Stomach (tissue), 9 donors: ENCODE data around the gene NTM. TPM values are rescaled to one million over a fixed set of nuclear protein-coding genes. Genes with fewer than 3 reads are reported as not detected.

Experiments
- DNase-seq, 2 donors: peaks; one replicate each; pipeline versions ENCODE4 v3.0.0 to v3.0.0-alpha.2; 2013 to 2019
- H3K27ac ChIP-seq, 5 donors: fragments of 200-600 bp in 4 of 5; sonication (generic) in 4 of 5; one replicate each; pipeline ENCODE4 v1.5.1; 2013 to 2019; ENCODE audit warnings: mild to moderate bottlenecking in 1 of 5, moderate library complexity in 1 of 5
- H3K27me3 ChIP-seq, 3 donors: fragments of 200-600 bp; sonication (generic); one replicate each; pipeline ENCODE4 v1.5.1; 2017 to 2019; ENCODE audit warnings: mixed run types in 1 of 3
- H3K36me3 ChIP-seq, 4 donors: fragments of 200-600 bp; sonication (generic); 1 replicate in 3 of 4; 2 replicates in 1 of 4; pipeline ENCODE4 v1.5.1; 2016 to 2019
- H3K4me1 ChIP-seq, 4 donors: fragments of 200-600 bp; sonication (generic); one replicate each; pipeline ENCODE4 v1.5.1; 2016 to 2019
- H3K4me3 ChIP-seq, 4 donors: fragments of 200-600 bp; sonication (generic) in 3 of 4; one replicate each; pipeline ENCODE4 v1.5.1; 2016 to 2019; ENCODE audit warnings: mild to moderate bottlenecking in 1 of 4
- H3K9me3 ChIP-seq, 4 donors: fragments of 200-600 bp; sonication (generic); one replicate each; pipeline ENCODE4 v1.5.1; 2016 to 2019
- EP300 ChIP-seq: sonication (generic); formaldehyde crosslinking; IDR thresholded peaks from one replicate; pipeline ENCODE4 v1.6.1; 2017; ENCODE audit warnings: antibody characterized with exemption
- POLR2A ChIP-seq, 4 donors: fragments of 450-650 bp; IDR thresholded peaks; one replicate each; pipeline ENCODE4 v1.6.1; 2016; ENCODE audit warnings: antibody characterized with exemption in 4 of 4, control low read depth in 2 of 4, mild to moderate bottlenecking in 1 of 4, moderate library complexity in 1 of 4
- POLR2AphosphoS5 ChIP-seq, 3 donors: sonication (generic); formaldehyde crosslinking; IDR thresholded peaks; one replicate each; pipeline ENCODE4 v1.6.1; 2016; ENCODE audit warnings: antibody characterized with exemption in 3 of 3
- WGBS, 5 donors: extraction: QIAGEN DNeasy Blood & Tissue Kit in 3 of 5; methylation state at CpG; one replicate each; pipeline versions ENCODE4 v1.1.5 to v1.1.7; 2013 to 2018; 5-methylcytosine and 5-hydroxymethylcytosine counted together
- intact Hi-C: fragments of 100-400 bp; cut with DNase I; formaldehyde crosslinking; loops from one replicate; pipeline ENCODE4 v1.15.1; 2023; ENCODE audit warnings: low total_unique reads
- polyA plus RNA-seq, 3 donors: library from polyadenylated mRNA; stranded (reverse); fragments of 200-250 nt; gene quantifications; one replicate each; pipeline ENCODE4 v1.2.3, GENCODE V29; 2013
- total RNA-seq, 5 donors: library from RNA; depleted of rRNA; stranded (reverse); fragments of >200 nt; gene quantifications; one replicate each; pipeline versions ENCODE4 v1.1.0 to v1.2.3, GENCODE V29; 2014 to 2016
- TF ChIP-seq, protein P1 (sequence below), 7 experiments: fragments of 450-650 bp in 4 of 7; fragments of 200-600 bp in 3 of 7; sonication (generic) in 3 of 7; IDR thresholded peaks; one replicate each; pipeline ENCODE4 v1.5.1; 2016 to 2019; ENCODE audit warnings: antibody characterized with exemption in 7 of 7, control low read depth in 2 of 7, mild to moderate bottlenecking in 1 of 7
- donor health status: healthy with polysubstance abuse.
- donor health status: Bipolar disorder and iron deficiency.
- donor health status: healthy.

The NTM gene
- total and polyA plus RNA-seq, 8 donors, result 0.50 to 8.4 (median 1.3) TPM; not detected in 3

DNA sequence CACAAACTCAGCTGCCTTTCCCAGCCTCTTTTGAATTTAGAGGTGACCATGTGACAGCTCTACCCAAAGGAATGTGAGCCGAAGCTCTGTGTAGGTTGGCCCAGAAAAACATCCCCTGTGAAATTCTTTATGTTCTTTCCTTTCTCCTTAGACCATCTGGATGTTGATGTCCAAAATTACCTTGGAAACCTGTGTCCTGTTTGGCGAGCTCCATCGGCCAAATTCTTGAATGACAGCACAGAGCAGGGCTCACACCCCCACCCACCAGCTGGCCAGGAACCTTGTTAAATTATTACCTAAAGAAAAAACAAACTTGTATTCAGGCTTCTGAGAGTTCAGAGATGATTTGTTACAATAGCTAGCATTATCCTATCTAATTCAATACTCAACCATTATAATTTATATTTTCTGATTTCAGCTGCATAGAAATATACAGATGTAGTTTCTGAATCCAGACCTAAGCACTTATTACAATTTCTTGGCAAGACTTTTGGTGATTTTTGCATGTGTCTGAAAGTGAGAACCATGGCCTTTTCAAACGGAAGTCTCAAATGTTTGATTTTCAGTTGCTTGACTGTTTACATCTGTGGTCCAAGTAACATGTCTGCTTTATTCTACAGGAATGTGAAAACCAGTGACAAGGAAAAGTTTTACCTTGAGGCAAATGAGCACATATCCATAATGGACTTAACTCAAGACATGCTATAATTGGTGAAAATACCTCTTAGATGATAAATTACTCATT, 554.2 kb downstream of the NTM start:
- H3K27ac ChIP-seq, result no peak overlapping the region
- peaks cover 0 to 9% (median 4%) of the 10 kb centered on the region in 4 donors for H3K4me1 ChIP-seq
- 20 to 32% (median 26%) methylated on average over 4 of the region's 4 CpGs for WGBS, 5 donors
- no peaks in the 10 kb centered on the region for H3K36me3 ChIP-seq
- intact Hi-C loops, result no loop called here
- TF ChIP-seq EP300, result no peak
- TF ChIP-seq POLR2AphosphoS5 (IDR thresholded peaks at IDR 0.05), result no peak
- TF ChIP-seq, protein P1, sequence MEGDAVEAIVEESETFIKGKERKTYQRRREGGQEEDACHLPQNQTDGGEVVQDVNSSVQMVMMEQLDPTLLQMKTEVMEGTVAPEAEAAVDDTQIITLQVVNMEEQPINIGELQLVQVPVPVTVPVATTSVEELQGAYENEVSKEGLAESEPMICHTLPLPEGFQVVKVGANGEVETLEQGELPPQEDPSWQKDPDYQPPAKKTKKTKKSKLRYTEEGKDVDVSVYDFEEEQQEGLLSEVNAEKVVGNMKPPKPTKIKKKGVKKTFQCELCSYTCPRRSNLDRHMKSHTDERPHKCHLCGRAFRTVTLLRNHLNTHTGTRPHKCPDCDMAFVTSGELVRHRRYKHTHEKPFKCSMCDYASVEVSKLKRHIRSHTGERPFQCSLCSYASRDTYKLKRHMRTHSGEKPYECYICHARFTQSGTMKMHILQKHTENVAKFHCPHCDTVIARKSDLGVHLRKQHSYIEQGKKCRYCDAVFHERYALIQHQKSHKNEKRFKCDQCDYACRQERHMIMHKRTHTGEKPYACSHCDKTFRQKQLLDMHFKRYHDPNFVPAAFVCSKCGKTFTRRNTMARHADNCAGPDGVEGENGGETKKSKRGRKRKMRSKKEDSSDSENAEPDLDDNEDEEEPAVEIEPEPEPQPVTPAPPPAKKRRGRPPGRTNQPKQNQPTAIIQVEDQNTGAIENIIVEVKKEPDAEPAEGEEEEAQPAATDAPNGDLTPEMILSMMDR (IDR thresholded peaks at IDR 0.05), result no peak
- no peak for TF ChIP-seq POLR2A (IDR thresholded peaks at IDR 0.05)
- DNase-seq, result no peak
- no peaks in the 10 kb centered on the region for H3K9me3 ChIP-seq
- no peak overlapping the region for H3K4me3 ChIP-seq
- H3K27me3 ChIP-seq, result no peaks in the 10 kb centered on the region

DNA sequence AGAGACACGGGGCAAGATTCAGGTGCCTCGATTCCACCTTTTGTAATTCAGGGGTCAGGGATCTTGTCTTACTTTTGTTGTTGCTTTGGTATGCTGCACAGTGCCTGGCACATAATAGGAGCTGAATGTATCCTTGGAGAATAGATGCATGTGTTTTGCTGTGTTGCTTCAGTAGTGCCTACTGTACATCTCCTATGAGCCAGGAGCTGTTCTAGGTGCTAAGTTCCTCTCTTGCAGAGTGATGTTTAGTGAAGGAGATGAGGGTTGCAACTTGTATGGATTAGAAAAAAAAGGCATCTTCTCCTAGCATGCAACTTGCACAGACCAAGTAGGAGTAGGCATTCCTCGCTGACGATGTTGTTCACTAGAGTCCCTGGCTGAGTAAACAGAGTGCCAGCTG, 555.4 kb downstream of the NTM start:
- Histone ChIP-seq H3K27me3 (no peaks in the 10 kb centered on the region), H3K9me3 (no peaks in the 10 kb centered on the region), H3K27ac (no peak overlapping the region), H3K4me1 (peaks cover 0 to 9% (median 4%) of the 10 kb centered on the region in 4 donors), H3K4me3 (no peak overlapping the region), H3K36me3 (no peaks in the 10 kb centered on the region)
- intact Hi-C loops, result no loop called here
- DNase-seq, result no peak
- TF ChIP-seq POLR2AphosphoS5 (IDR thresholded peaks at IDR 0.05) (no peak), EP300 (no peak), POLR2A (IDR thresholded peaks at IDR 0.05) (no peak)
- TF ChIP-seq, protein P1 (IDR thresholded peaks at IDR 0.05), result no peak
- WGBS, 5 donors, result 85 to 91% (median 89%) methylated on average over 4 of the region's 4 CpGs

DNA sequence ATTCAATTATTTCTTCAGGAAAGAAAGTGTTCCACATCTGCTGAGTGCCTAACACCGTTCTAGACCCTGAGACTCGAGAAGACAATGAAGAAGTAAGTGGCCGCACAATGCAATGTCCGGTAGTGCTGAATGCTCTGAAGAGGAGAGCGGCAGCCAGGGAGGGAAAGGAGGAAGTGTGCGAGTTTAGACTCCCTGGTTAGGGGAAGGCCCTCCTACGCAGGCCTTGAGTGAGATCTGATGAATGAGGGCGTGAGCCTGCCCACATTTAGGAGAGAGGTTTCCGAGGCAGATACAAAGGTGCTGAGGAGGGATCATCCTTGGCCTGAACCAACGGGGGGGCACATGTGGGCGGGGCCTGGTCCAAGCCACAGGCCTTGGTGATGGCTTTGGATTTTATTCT, 558.6 kb downstream of the NTM start:
- Histone ChIP-seq H3K4me1 (peaks cover 0 to 8% (median 3%) of the 10 kb centered on the region in 4 donors), H3K27ac (no peak overlapping the region), H3K27me3 (peaks cover 0 to 5% (median 0%) of the 10 kb centered on the region in 3 donors), H3K4me3 (no peak overlapping the region), H3K36me3 (no peaks in the 10 kb centered on the region), H3K9me3 (no peaks in the 10 kb centered on the region)
- 62 to 78% (median 71%) methylated on average over 11 of the region's 11 CpGs for WGBS, 5 donors
- intact Hi-C loops, result no loop called here
- no peak for DNase-seq
- TF ChIP-seq EP300 (no peak), POLR2AphosphoS5 (IDR thresholded peaks at IDR 0.05) (no peak), POLR2A (IDR thresholded peaks at IDR 0.05) (no peak)
- TF ChIP-seq, protein P1 (IDR thresholded peaks at IDR 0.05), result no peak

DNA sequence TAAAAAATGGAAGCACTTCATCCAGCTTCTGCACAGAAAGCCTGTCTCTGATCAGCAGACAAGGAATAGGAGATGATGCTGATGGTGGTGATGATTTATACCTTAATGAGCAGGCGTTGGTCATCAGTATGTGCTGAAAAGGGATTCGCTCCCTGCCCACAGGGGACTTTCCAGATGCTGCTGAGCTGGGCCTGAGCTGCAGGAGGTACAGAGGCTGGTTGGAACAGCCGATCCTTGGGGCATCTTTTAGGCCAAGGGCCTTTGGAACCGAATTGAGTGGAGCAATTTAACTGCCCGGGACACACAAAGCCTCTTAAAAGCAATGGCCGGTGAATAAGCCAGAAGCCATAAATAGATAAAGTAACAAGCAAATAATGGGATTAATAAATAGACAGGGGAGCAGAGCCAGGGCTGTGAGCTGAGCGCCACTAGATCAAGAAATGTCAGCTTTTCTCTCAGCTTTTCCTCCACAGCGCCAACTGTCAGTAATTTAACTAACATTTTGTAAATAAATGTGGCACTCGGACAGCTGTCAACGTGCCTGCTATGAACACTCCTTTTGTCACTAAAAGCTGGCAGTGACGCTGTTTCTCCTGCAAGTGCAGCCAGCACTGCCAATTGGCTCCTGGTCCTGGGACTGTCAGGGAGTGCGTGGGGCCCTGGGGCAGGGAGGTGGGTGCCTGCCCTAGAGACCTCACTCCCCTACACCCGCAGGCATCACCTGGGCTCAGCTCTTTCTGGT, 562.3 kb downstream of the NTM start:
- Histone ChIP-seq H3K27me3 (peaks cover 0 to 20% (median 0%) of the 10 kb centered on the region in 3 donors), H3K4me3 (no peak overlapping the region), H3K4me1 (no peaks in the 10 kb centered on the region), H3K9me3 (no peaks in the 10 kb centered on the region), H3K27ac (no peak overlapping the region), H3K36me3 (no peaks in the 10 kb centered on the region)
- no peak for DNase-seq
- WGBS, 5 donors, result 46 to 57% (median 52%) methylated on average over 13 of the region's 13 CpGs
- TF ChIP-seq POLR2A (IDR thresholded peaks at IDR 0.05) (no peak), POLR2AphosphoS5 (IDR thresholded peaks at IDR 0.05) (no peak), EP300 (no peak)
- TF ChIP-seq, protein P1 (IDR thresholded peaks at IDR 0.05), result no peak
- intact Hi-C loops, result no loop called here
